NCI-H524 (cell line): ENCODE results near the gene DDX47.
"Not testable (repeated sequence)": the region's sequence is repeated elsewhere in the genome, so short reads cannot be mapped to it uniquely, and the experiment has no call there.

ENCODE experiments used
- DNase-seq, 2 experiments: peaks; one replicate each; lab custom pipeline; 2025; lab: John Stamatoyannopoulos, UW

Gene DDX47

DNA sequence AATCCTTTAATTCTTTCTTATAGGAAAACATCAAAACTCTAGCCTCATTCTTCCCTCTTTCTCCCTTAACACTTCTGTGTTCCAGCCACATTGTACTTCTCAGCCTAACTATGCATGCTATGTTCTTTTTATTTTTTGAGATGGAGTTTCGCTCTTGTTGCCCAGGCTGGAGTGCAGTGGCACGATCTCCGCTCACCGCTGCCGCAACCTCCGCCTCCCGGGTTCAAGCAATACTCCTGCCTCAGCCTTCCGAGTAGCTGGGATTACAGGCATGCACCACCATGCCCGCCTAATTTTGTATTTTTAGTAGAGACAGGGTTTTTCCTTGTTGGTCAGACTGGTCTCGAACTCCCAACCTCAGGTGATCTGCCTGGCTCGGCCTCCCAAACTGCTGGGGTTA is 7.2 kb downstream of the DDX47 start:
- not testable (repeated sequence) for DNase-seq

DNA sequence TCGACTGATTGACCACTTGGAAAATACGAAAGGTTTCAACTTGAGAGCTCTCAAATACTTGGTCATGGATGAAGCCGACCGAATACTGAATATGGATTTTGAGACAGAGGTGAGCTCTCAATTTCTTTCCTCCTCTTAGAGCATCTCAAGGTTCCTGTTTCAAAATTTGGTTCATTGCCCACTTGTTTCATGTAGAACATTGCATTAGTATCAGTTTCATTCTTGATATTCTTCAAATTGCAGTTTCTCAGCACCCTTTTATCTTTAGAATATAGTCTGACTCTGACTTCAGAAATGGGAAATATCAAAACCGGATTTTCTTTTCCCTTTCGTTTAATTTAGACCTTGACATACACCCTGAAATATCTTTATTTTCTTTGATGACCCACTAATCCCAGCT is 8.8 kb downstream of the DDX47 start:
- DNase-seq, result no peak

DNA sequence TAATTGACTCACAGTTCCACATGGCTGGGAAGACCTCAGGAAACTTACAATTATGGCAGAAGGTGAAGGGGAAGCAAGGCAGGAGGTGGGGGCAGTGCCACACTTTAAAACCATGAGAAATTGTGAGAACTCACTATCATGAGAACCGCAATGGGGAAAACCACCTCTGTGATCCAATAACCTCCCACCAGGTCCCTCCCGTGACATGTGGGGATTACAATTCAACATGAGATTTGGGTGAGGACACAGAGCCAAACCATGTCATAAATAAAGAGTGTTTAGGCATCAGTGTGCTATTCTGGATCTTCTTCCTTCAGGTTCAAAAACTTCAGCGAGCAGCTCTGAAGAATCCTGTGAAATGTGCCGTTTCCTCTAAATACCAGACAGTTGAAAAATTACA is 9.7 kb downstream of the DDX47 start:
- no peak for DNase-seq

DNA sequence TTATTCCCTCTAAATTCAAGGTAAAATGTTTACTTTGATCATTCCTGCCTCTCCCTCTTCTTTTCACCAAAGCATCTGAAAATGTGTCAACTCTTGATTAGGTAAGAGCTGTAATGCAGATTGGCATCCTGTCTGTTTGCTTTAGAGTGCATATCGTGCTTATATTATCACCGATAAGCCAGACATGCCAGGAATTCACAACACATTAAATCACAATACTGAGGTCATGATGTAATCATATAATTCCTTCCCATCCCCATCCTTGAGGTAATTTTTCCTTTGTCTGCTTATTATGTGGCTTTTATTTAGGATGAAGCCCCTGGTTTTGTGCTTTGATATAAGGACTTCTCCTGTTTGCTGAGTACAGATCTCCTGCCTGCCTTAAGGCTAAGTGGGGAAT is 10.2 kb downstream of the DDX47 start:
- no peak for DNase-seq

DNA sequence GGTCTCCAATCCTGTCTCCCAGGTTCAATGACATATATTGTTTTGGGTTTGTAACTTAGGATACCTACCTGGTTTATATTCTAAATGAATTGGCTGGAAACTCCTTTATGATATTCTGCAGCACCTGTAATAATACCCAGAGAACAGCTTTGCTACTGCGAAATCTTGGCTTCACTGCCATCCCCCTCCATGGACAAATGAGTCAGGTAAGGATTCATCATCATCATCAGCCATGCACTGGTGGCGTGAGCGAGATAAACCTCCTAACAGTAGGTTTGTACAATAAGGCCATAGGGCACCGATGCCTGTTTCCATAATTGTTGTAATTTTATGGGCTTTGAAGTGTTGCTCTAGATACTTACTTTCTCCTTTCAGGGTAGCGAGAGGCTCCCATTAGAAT is 10.7 kb downstream of the DDX47 start:
- DNase-seq, result no peak

DNA sequence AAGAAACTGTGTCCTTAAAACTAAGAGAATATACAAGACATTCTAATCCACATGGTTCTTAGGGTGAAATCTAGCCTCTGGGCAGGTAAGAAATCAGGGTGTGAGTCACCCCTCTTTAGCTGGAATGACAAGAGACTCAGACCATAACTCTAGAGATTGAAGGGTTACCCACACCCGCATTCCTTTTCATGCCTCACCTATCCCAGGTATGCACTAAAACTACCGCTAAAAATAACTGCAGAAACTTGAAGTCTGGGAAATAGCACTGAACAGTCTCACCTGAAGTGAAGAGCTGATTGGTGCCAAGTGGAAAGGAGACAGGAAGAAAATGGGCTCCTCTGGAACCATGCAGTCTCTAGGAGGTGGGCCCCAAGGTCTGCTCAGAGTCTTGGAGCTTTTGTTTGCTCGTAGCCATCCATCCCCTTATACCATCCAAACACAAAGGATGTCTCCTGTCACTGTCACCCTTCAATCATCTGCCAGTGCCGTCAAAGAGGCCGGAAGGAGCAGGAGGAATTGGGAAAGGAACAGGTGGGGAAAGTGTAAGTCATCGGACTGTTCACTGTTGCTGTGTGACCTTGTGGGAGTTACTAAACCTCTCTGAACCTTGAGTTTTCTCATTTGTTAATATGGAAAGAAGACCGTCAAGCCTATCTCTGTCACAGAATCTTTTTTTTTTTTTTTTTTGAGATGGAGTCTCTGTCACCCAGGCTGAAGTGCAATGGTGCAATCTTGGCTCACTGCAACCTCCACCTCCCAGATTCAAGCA is 22.4 kb downstream of the DDX47 start:
- no peak for DNase-seq

DNA sequence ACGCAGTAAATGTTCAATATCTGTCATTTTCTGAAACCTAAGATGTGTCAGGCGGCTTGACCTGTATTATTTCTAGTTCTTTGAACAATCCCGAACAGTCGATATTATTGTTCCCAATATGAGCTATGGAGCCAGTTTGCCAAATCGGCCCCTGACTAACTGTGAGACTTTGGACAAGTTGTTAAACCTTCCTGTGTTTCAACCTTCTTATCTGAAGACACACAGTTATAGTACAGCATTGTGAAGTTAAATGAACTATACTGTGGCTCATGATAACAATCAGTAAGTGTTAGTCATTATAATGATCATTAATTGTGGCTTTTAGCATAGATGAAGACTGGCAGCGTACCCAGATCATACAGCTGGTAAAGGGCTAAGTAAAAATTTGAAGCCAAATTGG is 23.4 kb downstream of the DDX47 start:
- no peak for DNase-seq

DNA sequence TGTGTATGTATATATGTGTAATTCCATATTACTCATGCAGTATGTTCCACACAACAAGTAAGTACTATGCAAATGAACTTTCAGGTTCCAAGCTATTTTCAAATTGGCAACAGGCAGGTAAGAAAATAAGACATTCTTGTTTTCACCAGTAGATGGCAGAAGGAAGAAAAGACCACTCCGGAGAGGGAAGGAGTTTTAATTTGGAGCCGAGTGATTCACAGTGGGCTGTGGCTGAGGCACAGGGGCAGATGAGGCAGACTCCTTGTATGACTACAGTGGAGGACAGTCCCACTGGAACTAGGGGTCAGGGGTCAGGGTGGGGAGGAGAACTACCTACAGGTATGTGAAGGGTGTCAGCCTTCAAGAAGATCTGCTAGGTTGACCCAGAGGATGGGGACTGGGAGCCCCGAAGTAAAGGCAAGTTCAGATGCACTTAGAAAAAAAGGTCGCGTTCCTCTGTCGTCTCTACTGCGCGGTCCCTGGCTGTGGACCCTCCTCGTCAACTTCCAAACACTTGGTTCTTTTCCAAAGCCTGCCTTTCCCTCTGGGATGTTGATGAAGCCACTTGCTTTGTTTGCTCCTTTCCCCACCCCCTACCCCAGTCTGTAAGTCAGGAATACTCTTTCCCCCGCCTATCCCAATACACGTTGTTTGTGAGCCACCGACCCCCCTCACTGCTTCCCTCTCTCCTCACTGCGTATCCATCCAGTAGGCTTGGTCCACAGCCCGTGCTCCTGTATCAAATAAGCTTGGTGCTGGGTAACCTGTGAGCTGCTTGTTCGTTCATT is 24.1 kb downstream of the DDX47 start:
- DNase-seq, result peak; percentile 5 to 29

DNA sequence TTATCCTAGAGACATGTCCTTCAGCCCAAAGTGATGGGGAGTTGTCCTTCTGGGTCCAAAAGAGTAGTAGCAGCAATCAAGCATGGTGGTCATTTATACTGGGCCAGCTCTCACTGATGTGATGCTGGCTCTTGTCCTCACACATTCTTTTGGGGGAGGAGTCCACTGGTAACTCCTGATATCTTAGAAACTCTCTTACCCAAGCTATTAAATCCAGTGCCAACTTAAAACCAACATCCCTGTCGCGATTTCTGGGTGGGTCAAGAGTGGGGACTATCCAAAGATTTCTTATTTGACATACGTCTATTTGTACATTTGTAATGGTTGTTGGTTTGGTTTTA is 24.6 kb downstream of the DDX47 start:
- DNase-seq, result no peak

DNA sequence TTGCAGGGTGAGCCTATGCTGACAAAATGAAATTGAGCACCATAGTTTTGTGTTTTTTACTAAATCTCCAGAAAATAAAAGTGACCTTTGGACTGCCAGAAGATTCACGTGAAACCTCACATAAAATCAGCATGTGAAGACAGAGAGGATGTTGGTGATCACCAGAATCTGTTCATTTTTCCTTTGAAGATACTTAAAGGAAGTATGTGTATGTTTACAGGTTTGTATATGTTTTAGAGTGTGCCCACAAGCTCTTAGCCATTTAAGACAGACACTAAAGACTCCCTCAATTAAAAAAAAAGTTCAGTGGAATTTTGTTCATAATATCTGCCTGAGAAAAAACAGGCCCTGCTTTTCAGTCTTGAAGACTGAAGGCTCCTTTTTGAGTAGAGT is 25.9 kb downstream of the DDX47 start:
- no peak for DNase-seq

DNA sequence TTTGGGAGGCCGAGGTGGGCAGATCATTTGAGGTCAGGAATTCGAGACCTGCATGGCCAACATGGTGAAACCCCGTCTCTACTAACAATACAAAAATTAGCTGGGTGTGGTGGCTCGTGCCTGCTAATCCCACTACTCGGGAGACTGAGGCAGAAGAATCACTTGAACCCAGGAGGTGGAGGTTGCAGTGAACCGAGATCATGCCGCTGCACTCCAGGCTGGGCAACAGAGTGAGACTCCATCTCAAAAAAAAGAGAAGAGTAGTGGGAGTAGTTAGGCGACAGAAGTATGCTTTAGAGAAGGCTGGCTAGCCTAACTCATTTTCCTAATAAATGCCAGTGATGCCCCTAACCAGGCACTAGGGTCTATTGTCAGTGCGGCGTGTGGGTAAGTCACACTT is 26.3 kb downstream of the DDX47 start:
- not testable (repeated sequence) for DNase-seq

DNA sequence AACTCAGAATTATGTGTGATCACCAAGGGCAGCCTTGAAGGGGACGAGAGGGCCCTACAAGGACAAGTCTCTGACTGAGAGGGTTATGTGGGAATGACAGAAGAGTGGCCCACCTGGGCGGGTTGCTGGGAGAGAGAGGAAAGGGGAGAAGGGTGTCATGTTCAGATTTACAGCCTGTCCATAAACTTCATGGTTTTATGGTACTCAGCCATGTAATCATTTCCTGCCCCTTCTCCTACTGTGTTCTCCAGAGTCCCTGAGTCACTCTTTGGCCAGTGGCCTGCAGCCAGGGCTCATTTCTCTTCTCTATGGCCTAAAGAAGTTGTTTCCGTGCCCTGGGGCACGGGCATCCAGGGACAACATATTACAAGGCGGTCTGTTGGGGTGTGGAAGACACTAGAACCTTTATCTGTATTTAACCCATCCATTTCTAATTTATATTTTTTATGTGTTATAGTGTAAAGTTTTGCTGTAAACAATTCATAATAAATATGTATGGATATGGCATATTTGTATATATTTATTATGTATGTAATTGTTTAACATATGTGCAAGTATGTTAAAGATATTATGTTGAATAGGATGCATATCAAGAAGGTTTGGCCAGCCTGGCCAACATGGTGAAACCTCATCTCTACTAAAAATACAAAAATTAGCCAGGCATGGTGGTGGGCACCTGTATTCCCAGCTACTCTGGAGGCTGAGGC is 26.9 kb downstream of the DDX47 start:
- no peak for DNase-seq

DNA sequence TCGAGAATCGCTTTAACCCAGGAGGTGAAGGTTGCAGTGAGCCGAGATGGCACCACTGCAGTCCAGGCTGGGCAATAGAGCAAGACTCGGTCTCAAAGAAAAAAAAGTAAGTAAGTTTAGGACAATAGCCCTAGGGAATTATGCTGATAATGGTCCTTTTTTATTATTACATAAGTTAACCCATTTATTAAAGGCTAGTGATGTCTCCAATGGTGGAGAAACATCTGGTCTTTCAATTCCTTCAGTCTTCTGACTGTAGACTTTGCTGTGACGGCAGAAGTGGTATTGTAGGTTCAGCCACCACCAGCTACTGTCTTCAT is 27.4 kb downstream of the DDX47 start:
- no peak for DNase-seq

DNA sequence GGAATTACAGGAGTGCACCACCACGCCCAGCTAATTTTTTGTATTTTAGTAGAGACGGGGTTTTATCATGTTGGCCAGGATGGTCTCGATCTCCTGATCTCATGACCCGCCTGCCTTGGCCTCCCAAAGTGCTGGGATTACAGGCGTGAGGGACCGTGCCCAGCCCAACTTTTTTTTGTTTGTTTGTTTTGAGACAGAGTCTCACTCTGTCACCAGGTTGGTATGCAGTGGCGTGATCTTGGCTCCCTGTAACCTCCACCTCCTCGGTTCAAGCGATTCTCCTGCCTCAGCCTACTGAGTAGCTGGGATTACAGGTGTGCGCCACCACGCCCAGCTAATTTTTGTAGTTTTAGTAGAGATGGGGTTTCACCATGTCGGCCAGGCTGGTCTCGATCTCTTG is 28.3 kb downstream of the DDX47 start:
- DNase-seq, result not testable (repeated sequence)

DNA sequence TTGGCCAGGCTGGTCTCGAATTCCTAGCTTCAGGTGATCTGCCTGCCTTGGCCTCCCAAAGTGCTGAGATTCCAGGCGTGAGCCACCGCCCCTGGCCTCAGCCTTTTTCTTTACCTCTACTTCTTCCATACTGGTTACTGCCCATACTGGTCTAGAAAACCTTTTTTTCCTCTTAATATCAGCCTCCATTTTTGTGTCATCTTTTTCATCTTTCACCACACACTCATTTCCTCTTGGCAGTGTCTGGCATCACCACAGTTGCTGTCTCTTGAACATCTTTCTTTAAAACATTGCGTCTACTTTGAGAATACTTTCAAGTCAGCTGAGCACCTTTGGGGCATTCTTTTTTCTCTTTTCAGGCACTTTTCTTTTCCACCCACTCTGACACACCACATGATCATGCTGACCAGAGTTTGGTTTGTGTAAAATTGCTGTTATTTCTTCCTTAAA is 32.7 kb downstream of the DDX47 start:
- no peak for DNase-seq

DNA sequence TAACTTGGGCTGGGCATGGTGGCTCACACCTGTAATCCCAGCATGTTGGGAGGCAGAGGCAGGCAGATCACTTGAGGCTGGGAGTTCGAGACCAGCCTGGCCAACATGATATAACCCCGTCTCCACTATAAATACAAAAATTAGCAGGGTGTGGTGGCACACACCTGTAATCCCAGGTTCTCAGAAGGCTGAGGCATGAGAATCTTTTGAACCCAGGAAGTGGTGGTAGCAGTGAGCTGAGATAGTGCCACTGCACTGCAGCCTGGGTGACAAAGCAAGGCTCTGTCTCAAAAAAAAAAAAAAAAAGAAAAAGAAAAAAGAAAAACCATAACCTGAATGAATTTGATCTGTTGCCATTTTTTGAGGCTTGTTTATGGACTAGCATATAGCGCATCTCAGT is 33.6 kb downstream of the DDX47 start:
- not testable (repeated sequence) for DNase-seq

DNA sequence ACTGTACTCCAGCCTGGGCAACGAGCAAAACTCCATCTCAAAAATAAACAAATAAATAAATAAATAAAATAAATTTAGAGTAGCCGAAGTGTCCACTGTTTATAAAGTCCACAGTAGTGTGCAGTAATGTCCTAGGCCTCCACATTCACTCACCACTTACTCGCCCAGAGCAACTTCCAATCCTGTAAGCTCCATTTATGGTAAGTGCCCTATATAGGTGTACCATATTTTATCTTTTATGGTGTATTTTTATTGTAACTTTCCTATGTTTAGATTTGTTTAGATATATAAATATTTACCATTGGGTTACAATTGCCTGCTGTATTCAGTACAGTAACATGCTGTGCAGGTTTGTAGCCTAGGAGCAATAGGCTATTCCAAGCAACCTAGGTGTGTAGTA is 40.3 kb downstream of the DDX47 start:
- DNase-seq, result no peak

DNA sequence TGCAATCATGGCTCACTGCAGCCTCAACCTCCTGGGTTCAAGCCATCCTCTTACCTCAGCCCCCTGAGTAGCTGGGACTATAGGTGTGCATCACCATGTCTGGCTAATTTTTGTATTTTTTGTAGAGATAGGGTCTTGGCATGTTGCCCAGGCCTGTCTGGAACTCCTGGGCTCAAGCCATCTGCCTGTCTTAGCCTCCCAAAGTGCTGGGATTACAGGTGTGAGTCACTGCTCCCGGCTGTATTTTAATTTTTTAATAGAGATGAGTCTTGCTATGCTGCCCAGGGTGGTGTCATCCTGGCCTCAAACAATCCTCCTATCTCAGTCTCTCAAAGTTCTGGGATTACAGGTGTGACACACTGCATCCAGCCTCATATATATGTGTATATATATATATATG is 46.5 kb downstream of the DDX47 start:
- peak in 1 of 2 experiments; percentile 44 for DNase-seq

DNA sequence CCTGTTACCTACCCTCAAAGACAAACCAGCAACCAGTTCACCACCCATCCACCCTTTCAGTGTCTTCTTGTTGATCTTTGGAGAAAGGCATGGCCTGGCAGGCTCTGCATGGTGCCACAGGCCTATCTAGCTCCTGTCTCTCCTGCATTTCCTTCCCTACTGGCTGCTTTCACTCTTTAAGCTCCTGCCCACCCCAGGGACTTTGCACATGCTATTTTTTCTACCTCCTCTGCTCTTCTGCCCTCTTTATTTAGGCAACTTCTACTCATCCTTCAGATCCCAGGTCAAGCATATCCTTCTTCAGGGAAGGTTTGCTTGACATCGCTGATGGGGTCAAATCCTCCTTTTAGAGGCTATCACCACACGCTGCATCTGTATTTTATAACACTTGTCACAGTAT is 51.1 kb downstream of the DDX47 start:
- no peak for DNase-seq

DNA sequence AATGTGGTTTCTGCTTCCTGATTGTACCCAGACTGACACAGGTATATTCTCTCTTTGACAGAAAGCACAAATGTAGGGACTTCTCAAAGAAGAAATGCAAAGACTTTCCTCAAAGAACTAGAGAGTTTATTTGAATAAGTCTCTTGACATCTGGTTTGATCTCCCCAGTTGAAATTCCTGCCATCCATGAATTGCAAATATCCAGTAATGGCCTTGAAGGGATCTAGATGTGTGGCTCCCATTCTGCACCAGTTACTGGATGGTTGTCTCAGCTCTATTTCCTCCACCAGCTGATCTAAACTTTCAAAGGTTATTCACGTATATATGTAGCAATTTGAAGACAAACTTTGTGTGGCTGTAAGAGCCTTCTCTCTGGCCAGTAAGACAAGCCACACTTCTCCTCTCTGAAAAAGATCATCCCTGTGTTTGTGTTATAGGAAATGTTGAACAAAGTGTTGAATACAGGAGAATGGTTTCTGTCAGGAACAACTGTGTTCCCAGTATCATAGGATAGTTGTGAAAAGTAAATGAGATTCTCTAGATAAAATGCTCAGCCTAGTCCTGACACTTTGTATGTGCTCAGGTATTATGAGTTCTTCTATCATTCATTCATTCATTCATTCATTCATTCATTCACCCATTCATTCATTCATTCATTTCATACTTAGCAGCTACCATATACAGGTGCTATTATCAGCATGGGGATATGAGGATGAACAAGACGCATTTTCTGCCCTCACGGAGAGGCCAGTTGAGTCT is 55.5 kb downstream of the DDX47 start:
- DNase-seq, result no peak

DNA sequence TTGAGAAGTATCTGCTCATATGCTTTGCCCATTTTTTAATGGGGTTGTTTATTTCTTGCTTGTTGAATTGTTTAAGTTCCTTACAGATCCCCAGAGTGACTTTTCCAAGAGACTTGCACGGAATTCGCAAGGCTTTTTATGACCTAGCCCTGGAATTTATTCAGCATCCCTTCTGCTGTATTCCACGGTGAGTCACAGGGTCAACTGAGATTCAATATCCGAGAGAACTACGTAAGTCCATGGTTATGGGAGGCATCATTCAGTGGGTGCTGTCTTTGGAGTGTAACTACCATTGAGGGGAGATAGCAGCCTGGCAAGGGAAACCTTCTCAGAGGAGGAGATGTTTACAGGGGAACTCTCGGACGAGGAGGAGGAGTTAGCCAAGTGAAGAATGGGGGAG is 57.3 kb downstream of the DDX47 start:
- no peak for DNase-seq

DNA sequence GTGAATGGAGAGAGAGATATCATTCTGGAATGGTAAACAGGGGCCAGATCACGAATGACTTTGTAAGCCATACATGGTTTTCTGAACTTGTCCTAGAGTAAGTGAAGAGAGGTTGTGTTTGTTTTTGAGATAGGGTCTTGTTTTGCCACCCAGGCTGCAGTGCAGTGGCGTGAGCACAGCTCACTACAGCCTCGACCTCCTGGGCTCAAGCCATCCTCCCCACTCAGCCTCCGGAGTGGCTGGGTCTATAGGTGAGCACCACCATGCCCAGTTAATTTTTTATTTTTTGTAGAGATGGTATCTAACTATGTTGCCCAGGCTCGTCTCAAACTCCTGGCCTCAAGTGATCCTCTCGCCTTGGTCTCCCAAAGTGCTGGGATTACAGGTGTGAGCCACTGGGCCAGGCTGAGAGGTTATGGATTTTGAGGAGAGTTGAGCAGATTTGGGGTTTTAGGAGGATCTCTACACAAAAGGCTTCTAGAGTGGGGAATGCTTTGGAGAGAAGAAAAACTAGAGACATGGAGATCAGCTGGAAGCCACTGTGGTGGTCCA is 58.5 kb downstream of the DDX47 start:
- DNase-seq, result no peak
